Measurements from ENCODE around the gene CDYL2. TPM values are rescaled to one million over a fixed set of nuclear protein-coding genes. Genes with fewer than 3 reads are reported as not detected.

The CDYL2 gene
- total and polyA plus RNA-seq, 2 experiments from 2014 or later = 7.4 to 12.2 TPM

DNA sequence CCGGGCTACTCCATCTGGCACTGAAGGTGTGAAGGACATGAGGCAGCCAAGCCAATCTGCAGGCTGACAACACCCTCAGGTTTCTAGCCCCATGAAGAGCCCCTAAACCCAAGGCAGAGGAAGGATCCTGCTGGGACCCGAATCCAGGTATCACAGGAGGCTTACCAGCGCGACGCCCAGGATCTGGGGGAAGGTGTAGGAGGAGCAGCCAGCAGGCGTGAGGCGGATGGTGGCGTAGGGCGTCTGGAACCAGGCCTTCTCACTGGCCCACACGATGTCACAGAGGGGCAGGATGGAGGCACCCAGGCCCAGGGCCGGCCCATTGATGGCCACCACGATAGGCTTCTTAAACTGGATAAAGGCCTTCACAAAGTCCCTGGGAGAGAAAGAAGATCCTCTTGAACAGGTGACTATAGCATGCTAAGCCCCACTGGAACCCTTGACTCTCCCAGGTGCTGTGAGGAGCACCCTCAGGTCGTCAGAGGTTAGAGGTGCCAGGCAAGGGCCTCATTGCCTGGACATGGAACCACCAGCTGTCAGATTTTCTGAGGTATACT is 191.9 kb downstream of the CDYL2 start:
- no peak overlapping the region for H2AFZ ChIP-seq
- no peaks in the 10 kb centered on the region for H3K36me3 ChIP-seq (replicated peaks; ENCODE audit: insufficient read depth, low read depth)
- no peak for DNase-seq (ENCODE audit: low spot score)
- TF ChIP-seq, protein P1, sequence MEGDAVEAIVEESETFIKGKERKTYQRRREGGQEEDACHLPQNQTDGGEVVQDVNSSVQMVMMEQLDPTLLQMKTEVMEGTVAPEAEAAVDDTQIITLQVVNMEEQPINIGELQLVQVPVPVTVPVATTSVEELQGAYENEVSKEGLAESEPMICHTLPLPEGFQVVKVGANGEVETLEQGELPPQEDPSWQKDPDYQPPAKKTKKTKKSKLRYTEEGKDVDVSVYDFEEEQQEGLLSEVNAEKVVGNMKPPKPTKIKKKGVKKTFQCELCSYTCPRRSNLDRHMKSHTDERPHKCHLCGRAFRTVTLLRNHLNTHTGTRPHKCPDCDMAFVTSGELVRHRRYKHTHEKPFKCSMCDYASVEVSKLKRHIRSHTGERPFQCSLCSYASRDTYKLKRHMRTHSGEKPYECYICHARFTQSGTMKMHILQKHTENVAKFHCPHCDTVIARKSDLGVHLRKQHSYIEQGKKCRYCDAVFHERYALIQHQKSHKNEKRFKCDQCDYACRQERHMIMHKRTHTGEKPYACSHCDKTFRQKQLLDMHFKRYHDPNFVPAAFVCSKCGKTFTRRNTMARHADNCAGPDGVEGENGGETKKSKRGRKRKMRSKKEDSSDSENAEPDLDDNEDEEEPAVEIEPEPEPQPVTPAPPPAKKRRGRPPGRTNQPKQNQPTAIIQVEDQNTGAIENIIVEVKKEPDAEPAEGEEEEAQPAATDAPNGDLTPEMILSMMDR (IDR thresholded peaks at IDR 0.05; ENCODE audit: poor library complexity) = no peak
- TF ChIP-seq EZH2phosphoT487 (IDR thresholded peaks at IDR 0.05; ENCODE audit: low read depth, severe bottlenecking, unreplicated experiment) (no peak), EZH2 (IDR thresholded peaks at IDR 0.05; ENCODE audit: borderline replicate concordance) (no peak)
- H3K9me2 ChIP-seq (replicated peaks; ENCODE audit: insufficient read depth) = no peaks in the 10 kb centered on the region
- no peak overlapping the region for H3K27ac ChIP-seq
- H3K4me1 ChIP-seq (ENCODE audit: insufficient read depth) = no peaks in the 10 kb centered on the region
- no peaks in the 10 kb centered on the region for H4K20me1 ChIP-seq (ENCODE audit: insufficient read depth, poor library complexity, severe bottlenecking)
- WGBS (ENCODE audit: low lambda C conversion rate, missing lambda C conversion rate) = 95% methylated on average over 13 of the region's 13 CpGs
- H3K4me3 ChIP-seq = no peak overlapping the region
- no peaks in the 10 kb centered on the region for H3K27me3 ChIP-seq
- no peaks in the 10 kb centered on the region for H3K9me3 ChIP-seq (ENCODE audit: low read depth)
- H3K4me2 ChIP-seq = no peak overlapping the region
- H3K79me2 ChIP-seq = no peaks in the 10 kb centered on the region

DNA sequence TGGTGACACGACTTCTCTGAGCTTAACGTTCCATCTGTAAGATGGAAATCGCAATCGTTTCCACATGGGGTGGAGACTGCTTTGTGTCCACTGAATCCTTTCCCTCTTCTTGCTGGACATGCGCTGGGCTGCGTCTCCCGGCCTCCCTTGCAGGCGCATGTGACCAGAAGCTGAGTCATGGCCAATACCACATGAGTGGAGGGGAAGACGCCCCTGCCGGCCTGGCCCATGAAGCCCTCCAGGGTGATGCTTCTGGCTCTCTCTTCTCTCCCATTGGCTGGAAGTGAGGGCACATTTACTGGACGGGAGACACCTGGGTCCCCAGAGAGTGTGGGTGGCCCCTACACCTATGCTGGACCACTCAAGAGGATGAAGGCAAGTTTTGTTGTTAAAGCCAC is 192.5 kb downstream of the CDYL2 start:
- Histone ChIP-seq H3K79me2 (no peaks in the 10 kb centered on the region), H3K4me1 (ENCODE audit: insufficient read depth) (no peaks in the 10 kb centered on the region), H3K9me2 (replicated peaks; ENCODE audit: insufficient read depth) (no peaks in the 10 kb centered on the region), H3K9me3 (ENCODE audit: low read depth) (no peaks in the 10 kb centered on the region), H3K4me2 (no peak overlapping the region), H3K27me3 (no peaks in the 10 kb centered on the region), H2AFZ (no peak overlapping the region), H3K36me3 (replicated peaks; ENCODE audit: insufficient read depth, low read depth) (no peaks in the 10 kb centered on the region), H4K20me1 (ENCODE audit: insufficient read depth, poor library complexity, severe bottlenecking) (no peaks in the 10 kb centered on the region), H3K27ac (no peak overlapping the region), H3K4me3 (no peak overlapping the region)
- WGBS (ENCODE audit: low lambda C conversion rate, missing lambda C conversion rate) = 96% methylated on average over 11 of the region's 11 CpGs
- no peak for DNase-seq (ENCODE audit: low spot score)
- TF ChIP-seq EZH2 (IDR thresholded peaks at IDR 0.05; ENCODE audit: borderline replicate concordance) (no peak), EZH2phosphoT487 (IDR thresholded peaks at IDR 0.05; ENCODE audit: low read depth, severe bottlenecking, unreplicated experiment) (no peak)
- TF ChIP-seq, protein P1 (IDR thresholded peaks at IDR 0.05; ENCODE audit: poor library complexity) = no peak

DNA sequence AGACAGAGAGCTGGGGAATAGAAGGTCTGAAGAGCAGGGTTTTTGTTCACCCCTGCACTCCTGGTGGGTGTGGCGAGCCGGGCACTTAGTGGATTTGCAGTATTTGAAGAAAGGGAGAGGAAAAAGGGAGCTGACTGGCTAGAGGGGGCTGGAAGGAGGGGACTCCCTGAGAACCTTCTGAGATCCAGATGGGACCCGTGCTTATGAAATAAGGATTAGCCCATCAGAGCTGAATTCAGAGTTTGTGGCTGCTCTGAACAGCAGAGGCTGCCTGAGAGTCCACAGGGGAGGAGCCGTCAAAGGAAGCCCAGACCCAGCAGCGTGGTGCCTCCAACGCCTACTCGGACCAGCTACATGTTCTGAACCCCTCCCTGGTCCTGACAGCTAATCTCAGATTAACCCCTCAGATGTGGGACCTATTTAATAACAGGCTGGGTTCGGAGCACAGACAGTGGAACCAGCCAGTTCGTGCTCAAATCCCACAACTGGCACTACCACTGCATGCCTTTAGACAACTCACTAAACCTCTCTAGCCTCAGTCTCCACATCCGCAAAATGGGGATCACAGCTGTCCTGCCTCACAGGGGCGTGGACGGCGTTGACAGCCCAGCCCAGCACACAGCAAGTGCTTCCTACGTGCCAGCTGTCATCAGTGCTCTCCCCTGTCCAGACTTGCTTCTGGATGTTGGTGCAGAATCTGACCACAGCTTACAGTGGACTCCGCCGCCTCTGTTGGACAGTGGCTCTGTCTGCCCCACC is 193.0 kb downstream of the CDYL2 start:
- WGBS (ENCODE audit: low lambda C conversion rate, missing lambda C conversion rate) = 90% methylated on average over 16 of the region's 16 CpGs
- no peak overlapping the region for H3K4me2 ChIP-seq
- no peaks in the 10 kb centered on the region for H3K9me3 ChIP-seq (ENCODE audit: low read depth)
- TF ChIP-seq EZH2 (IDR thresholded peaks at IDR 0.05; ENCODE audit: borderline replicate concordance) = no peak
- TF ChIP-seq, protein P1 (IDR thresholded peaks at IDR 0.05; ENCODE audit: poor library complexity) = no peak
- TF ChIP-seq EZH2phosphoT487 (IDR thresholded peaks at IDR 0.05; ENCODE audit: low read depth, severe bottlenecking, unreplicated experiment) = no peak
- H3K79me2 ChIP-seq = no peaks in the 10 kb centered on the region
- H3K27me3 ChIP-seq = no peaks in the 10 kb centered on the region
- H3K4me3 ChIP-seq = no peak overlapping the region
- H3K4me1 ChIP-seq (ENCODE audit: insufficient read depth) = no peaks in the 10 kb centered on the region
- no peaks in the 10 kb centered on the region for H3K9me2 ChIP-seq (replicated peaks; ENCODE audit: insufficient read depth)
- no peak for DNase-seq (ENCODE audit: low spot score)
- no peaks in the 10 kb centered on the region for H3K36me3 ChIP-seq (replicated peaks; ENCODE audit: insufficient read depth, low read depth)
- no peaks in the 10 kb centered on the region for H4K20me1 ChIP-seq (ENCODE audit: insufficient read depth, poor library complexity, severe bottlenecking)
- H3K27ac ChIP-seq = no peak overlapping the region
- H2AFZ ChIP-seq = no peak overlapping the region

Data from hepatocyte (in vitro differentiated cells).